Raji (cell line): ENCODE measurements around the gene ARID2.

Source experiments
- POLR2A ChIP-seq: IDR thresholded peaks from 2 replicates; pipeline ENCODE4 v1.6.1; 2011; ENCODE audit warnings: low read depth, low read length, control low read depth; ENCODE audit not compliant: insufficient read depth

Gene ARID2

DNA sequence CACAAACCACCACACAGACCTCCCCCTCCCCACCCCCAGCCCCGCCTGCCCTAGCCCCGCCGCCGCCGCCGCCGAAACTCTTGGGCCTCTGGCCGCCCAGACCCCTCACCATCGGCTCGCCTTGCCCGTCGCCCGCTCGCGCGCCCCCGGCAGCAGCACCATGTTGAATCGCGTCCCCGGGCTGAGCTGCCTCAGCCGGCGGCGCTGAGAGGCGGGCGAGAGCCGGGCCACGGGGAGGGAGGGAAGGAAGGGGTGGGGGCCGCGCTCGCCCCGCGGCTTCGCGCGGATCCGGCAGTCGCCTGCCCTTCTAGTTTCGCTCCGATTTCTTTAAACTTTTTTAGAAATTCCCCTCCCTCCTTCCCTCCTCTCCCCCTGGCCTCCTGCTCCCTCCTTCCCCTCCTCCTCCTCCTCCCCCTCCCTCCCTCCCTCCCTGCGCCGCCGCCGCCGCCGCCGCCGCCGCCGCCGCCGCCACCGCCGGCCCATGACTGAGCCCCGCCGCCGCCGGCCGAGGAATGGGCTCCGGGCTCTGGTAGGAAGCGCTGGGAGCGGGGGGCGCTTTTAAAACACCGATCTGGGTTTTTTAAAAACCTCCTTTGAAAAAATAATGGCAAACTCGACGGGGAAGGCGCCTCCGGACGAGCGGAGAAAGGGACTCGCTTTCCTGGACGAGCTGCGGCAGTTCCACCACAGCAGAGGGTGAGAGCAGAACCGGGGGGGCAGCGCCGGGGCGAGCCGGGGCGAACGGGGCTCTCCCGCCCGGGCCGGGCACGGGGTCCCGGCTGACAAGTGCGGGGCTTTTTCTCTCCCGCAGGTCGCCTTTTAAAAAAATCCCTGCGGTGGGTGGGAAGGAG is at the start of gene ARID2:
ARID2 (plus strand) TSS at position 474 of the 851 bp plus-strand sequence; CDS start at position 605, 131 bp downstream.
- TF ChIP-seq POLR2A = no peak; the same call in 1 of the 2 replicates

- no peak for TF ChIP-seq POLR2A
Measured at GRCh38 chr12:45680362-45680761, 49.1 kb upstream of the ARID2 start.

GRCh38 chr12:45681465-45681864 is 48.0 kb upstream of the ARID2 start:
- TF ChIP-seq POLR2A = no peak

- TF ChIP-seq POLR2A = no peak
Measured at GRCh38 chr12:45685680-45686079, 43.8 kb upstream of the ARID2 start.

DNA sequence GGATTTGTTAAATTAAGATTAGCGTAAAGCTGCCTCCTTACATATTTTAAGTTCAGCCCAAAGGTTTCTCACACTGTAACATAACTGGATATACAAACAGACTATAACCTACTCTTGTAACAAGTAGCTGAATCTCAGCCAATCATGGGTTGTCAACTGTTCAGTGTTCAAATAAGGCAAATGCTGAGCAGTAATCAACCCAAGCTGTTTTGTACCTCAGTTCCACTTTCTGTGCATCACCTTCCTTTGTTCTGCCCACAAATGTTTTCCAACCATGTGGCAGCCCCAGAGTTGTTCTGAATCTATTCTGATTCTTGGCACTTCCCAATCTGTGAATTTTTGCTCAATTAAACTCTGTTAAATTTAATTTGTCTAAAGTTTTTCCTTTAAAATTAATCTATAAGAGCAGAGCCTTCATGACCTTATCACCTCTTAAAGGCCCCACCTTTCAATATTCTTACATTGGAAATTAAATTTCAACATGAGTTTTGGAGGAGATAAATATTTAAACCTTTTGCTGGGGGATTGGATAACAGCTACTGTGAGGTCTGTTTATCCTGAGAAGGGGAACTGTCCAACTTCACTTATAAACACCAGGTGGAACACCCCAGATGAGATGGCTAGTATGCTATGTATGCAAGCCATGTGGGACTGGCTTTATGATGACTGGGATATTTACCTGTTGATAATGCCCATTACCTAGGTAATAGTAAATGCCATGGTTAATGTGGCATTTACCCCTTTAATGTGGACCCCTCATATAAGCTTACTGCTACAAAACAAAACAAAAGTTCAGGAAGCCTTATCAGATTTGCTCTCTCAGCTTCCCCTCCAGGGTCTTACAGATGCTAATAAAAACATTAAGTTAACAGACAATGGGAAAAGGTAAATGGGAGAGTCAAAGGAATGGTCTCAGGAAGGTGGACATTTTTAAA is 42.2 kb upstream of the ARID2 start:
- no peak for TF ChIP-seq POLR2A

GRCh38 chr12:45688183-45688582 is 41.3 kb upstream of the ARID2 start:
- no peak for TF ChIP-seq POLR2A

- no peak for TF ChIP-seq POLR2A
Measured at GRCh38 chr12:45695035-45695434, 34.5 kb upstream of the ARID2 start.

- no peak for TF ChIP-seq POLR2A
Measured at GRCh38 chr12:45695606-45696005, 33.9 kb upstream of the ARID2 start.

GRCh38 chr12:45696049-45696448 is 33.5 kb upstream of the ARID2 start:
- no peak for TF ChIP-seq POLR2A

GRCh38 chr12:45697371-45697770 is 32.1 kb upstream of the ARID2 start:
- no peak for TF ChIP-seq POLR2A

DNA sequence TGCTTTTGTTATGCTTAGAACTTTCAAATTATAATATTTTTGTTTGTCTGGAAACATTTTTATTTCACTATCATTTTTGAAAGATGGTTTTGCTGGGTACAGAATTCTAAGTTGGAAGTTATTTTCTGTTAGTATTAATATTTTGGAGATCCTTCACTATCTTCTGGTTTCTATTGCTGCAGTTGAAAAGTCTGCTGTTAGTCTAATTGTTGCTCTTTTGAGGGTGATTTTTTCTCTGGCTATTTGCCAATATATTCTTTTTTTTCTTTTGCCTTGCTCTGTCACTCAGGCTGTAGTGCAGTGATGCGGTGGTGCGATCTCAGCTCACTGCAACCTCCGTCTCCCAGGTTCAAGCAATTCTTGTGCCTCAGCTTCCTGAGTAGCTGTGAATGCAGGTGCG is 28.2 kb upstream of the ARID2 start:
- no peak for TF ChIP-seq POLR2A

- TF ChIP-seq POLR2A = no peak
Measured at GRCh38 chr12:45703942-45704341, 25.6 kb upstream of the ARID2 start.

DNA sequence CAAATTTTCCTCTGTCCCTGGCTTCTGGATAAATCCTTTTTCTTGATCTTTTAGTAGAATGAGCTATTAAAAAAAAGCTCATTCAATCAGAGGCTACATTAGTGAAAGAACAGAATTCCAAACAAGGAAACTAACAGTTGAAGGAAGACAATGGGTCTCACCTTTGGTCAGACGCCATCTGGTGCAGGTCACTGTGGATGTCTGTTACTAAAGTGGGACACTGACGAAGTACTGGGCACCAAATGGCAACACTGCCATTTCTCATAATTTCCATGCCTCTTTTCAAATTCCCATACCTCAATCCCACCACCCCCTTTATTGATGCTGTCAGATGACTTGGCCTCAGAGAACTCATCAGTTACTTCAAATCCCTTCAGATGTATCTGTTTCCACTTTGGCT is 24.5 kb upstream of the ARID2 start:
- TF ChIP-seq POLR2A = no peak

DNA sequence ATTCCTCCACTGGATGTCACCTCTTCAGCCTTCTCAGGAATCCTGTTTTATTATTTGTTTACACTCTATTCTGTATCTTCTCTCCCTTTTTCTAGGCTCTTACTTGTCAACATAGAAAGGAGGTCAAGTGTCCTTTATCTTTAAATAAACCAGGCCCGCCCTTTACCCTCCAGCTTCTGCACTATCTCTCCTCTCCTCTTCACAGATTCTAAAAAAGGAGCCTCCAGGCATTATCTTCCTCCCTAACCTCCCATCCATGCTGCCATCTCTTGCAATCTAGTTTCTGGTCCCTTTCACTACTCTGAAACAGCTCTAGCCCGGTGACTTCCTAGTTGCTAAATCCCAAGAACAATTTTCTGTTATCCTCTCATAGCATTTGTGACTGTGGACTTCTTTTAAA is 24.1 kb upstream of the ARID2 start:
- TF ChIP-seq POLR2A = no peak

GRCh38 chr12:45707241-45707857 is 22.2 kb upstream of the ARID2 start:
- no peak for TF ChIP-seq POLR2A
